Activated naive CD4-positive, alpha-beta T cell (primary cell): Measurements from ENCODE around the gene MIEF1.
A peak's percentile ranks its signal among the peaks of the same experiment; 100 is the strongest.

Source experiments
- DNase-seq, 4 experiments: peaks; one replicate each; lab custom pipeline; 2025; lab: John Stamatoyannopoulos, UW

Gene MIEF1

GRCh38 chr22:39502109-39502788 is at the start of gene MIEF1:
Gene MIEF1, plus strand, starts transcription at chr22:39502290. Its CDS starts 9,005 bp downstream, at chr22:39511295.
- peak; percentile 60 to 85 (median 80) for DNase-seq

- DNase-seq = no peak
These were observed 49.4 kb upstream of the MIEF1 start for GRCh38 chr22:39452740-39453040.

GRCh38 chr22:39453765-39454378 is 48.2 kb upstream of the MIEF1 start:
- DNase-seq = no peak

GRCh38 chr22:39454385-39454871 is 47.7 kb upstream of the MIEF1 start:
- DNase-seq = no peak

GRCh38 chr22:39456522-39457197 is 45.4 kb upstream of the MIEF1 start, which contains the start of gene MGAT3:
Gene MGAT3, plus strand, starts transcription at chr22:39457012. Its CDS starts 30,336 bp downstream, at chr22:39487348.
- DNase-seq = no peak

- DNase-seq = no peak
These were observed 44.9 kb upstream of the MIEF1 start for GRCh38 chr22:39457198-39457555.

GRCh38 chr22:39457556-39458443 is 44.3 kb upstream of the MIEF1 start:
- DNase-seq = no peak

GRCh38 chr22:39458444-39459083 is 43.5 kb upstream of the MIEF1 start:
- no peak for DNase-seq

GRCh38 chr22:39459681-39460080 is 42.4 kb upstream of the MIEF1 start:
- no peak for DNase-seq

GRCh38 chr22:39462443-39463221 is 39.5 kb upstream of the MIEF1 start:
- no peak for DNase-seq

GRCh38 chr22:39463277-39463676 is 38.8 kb upstream of the MIEF1 start:
- no peak for DNase-seq

- DNase-seq = no peak
These were observed 38.1 kb upstream of the MIEF1 start for GRCh38 chr22:39463931-39464390.

GRCh38 chr22:39466228-39467006 is 35.7 kb upstream of the MIEF1 start:
- no peak for DNase-seq

GRCh38 chr22:39467390-39467895 is 34.6 kb upstream of the MIEF1 start:
- DNase-seq = no peak

GRCh38 chr22:39468487-39469325 is 33.4 kb upstream of the MIEF1 start:
- no peak for DNase-seq

GRCh38 chr22:39469326-39469680 is 32.8 kb upstream of the MIEF1 start:
- DNase-seq = no peak

GRCh38 chr22:39469681-39470450 is 32.2 kb upstream of the MIEF1 start:
- no peak for DNase-seq
